SHP77 treated with DMSO at 0.1 percent for 48 hours (cell line): Measurements from ENCODE around the gene OR2T1.
"Not testable (repeated sequence)": the region's sequence is repeated elsewhere in the genome, so short reads cannot be mapped to it uniquely, and the experiment has no call there.

Source experiments
- DNase-seq: peaks from one replicate; lab custom pipeline; 2025; lab: John Stamatoyannopoulos, UW

OR2T1 gene

DNA sequence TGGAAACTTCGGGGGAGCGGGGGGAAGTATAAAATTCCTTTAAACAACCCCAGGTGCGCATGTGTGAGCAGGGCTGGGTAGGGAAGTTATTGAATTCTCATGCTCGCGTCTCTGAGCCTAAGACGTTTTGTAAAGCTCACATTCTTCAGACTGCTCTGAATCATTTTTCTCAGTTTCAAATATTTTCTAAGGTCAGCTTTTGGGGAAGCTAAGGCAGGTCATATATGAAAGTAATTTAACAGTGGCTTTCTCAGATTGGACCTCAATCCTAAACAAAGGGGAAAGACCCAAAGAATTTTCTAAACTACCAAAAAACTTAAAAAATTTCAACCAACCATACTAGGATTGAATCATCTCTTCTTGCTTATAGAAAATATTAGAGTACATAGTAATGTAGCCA, 32.1 kb downstream of the OR2T1 start:
- not testable (repeated sequence) for DNase-seq

DNA sequence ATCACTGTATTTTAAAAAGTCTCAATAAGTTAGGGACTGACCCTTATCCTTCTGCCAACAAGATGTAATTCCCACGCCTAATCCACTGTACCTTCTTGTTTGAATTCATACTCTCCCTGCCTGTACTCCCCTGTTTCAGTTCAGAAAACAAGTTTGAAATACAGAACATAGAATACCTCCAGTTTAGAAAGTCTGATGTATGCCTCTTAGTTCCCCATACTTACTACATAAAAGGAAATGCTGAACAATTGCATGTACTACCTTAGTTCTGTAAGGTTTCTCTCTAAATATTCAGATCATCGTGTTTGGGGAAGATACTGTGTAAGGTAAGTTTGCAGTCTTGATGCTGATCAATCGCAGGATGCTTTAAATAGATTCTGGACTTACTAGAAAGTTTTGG, 33.5 kb downstream of the OR2T1 start:
- not testable (repeated sequence) for DNase-seq

DNA sequence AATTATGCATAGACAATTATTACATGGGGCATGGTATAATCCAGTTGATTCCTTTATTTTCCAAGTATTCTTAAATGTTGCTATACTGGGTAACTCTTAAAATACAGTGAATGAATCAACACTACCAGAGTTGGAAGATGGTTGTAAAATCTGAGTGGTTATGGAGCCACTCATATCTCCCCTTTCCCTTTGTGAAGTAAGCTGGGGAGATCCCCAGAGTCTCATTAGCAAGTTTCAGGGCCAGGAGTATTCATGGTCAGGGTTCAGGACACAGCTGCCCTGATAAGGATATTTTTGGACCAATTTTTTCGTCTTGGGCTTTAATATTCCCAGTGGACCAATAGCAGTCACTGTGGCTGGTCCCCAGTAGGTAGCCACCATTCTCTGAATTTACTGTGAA, 35.8 kb downstream of the OR2T1 start:
- not testable (repeated sequence) for DNase-seq

DNA sequence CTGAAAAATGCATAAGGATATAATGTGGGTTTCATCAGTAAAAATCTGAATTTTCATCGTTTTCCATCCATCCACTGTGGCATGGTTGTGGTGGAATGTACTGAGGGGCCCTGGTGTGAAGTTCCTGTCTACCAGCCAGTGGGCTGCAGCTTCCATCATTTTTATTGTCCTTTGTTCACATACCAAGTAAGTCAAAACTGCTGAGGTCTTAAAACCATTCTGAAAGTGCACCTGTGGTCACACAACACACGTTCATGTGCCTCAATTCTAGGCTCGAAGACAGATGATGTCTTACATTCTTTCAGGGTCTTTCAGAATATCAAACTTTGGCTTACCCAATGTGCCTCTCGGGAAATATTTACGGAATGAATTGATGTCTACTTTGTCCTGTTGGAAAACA, 36.4 kb downstream of the OR2T1 start:
- not testable (repeated sequence) for DNase-seq

DNA sequence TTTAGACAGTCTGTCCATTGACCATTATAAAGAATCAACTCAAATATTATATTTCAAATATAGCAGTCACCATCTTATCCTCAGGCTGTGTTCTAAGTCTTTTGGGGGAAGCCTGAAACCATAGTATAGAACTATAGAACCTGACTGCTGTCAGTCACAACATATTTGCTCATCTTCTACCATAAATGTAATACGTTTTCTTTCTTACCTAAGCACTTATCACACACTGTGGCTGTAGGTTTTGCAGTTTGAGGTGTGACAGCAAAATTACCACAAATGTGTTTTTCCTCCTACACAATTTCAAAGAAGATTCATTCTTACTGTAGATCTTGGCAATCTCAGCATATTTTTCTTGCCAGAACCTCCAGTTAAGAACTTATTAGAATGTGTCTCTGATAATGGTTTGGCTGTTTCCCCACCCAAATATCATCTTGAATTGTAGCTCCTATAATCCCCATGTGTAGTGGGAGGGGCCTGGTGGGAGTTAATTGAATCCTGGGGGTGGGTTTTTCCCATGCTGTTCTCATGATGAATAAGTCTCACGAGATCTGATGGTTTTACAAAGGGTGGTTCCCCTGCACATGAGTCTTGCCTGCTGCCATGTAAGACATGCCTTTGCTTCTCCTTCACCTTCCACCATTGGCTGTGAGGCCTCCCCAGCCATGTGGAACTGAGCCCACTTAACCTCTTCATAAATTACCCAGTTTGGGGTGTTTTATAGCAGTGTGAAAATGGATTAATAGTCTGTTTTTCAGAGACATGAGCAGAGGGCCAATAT, 39.8 kb downstream of the OR2T1 start:
- not testable (repeated sequence) for DNase-seq

DNA sequence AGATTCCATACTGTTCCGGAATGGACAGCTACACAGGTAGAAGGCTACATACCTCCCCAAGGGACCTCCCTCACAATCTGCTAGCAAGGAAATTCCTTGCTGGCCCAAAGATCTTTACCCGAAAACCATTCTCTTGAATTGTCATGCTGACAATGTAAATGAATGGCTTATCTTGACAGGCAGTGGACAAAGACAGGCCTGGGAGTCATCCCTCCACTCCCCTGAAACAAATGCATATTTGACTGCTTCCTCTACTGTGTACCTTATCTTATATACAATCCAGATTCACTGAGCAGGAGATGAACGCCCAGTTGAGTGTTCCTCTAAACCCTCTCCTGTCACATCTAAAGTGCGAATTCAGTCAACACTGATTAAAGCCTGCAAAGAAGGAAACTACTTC, 41.8 kb downstream of the OR2T1 start:
- not testable (repeated sequence) for DNase-seq

DNA sequence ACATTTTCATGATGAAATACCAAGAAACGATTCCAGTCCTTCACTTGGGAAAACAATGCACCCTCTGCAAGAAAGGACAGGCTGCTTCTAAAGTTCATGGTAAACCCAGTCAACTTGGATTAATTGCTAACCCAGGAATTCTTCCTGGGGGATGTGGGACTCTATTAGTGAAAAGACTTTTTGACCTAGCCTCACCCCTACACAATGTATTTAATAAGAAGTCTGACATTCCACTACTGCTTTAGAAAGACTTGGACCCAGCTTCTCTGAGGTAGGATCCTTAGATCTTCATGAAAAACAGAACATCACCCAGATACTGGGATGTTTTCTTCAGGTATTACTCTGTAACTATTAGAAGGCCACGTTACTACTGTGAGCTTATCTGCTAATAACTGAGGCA, 42.6 kb downstream of the OR2T1 start, which contains the start of gene OR2T2:
Gene OR2T2 (plus strand): TSS at position 239 of the 400 bp plus-strand sequence. CDS start 7,161 bp downstream, outside the sequence.
- DNase-seq, result not testable (repeated sequence)

DNA sequence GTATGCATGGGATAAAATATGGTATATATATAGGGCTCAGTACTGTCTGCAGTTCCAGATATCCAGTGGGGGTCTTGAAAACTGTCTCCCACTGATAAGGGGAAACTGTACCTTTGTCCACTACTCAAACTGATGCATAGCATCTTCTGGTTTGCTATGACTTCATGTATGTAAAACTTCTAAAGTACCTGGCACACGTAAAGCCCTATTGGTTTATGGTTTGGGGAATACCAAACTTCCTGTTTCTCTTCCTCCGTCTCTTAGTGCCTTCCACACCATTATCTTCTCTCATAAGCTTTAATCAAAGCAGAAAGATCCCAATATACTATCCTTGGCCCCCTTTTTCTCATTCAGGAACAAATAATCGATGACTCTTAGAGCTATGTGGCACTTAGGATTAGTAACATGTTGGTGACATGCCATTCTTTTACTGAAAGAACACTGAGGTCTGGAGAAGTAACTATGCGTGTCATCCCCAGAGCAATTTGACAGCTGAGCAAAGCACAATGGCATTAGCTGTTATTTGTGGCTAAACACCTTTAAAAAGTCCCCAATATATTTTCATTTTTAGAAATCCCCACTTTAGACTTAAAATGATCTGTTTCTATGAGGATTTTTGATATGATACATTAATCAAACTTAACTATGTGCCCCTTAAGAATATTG, 45.7 kb downstream of the OR2T1 start:
- not testable (repeated sequence) for DNase-seq

DNA sequence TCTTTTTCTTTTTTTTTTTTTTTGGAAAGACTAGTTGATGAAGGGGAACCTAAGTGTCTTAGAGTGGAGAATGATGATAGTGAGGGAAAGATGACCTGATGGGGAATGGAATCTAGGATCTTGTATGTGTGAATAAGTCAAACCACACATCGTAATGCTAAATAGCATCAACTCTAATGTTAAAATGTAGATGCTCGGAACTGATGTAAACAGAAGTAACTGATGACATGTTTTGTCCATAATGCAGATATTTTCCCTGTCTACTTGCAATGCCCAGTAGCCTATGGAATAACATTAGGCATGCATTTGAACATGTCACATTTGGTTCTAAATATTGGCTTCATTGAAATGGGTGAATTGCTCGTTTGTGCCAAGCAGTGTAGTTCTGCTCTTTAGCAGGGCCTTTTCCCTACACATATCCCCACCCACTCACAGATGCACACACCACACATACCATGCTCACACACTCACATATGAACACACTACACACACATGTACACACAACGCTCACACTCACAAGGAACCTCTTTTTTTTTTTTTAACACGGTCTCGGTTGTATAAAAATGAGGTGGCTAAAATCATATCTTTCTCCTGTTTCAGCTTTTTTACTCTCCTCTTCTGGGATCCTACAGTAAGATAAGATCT, 47.1 kb downstream of the OR2T1 start:
- DNase-seq, result not testable (repeated sequence)

DNA sequence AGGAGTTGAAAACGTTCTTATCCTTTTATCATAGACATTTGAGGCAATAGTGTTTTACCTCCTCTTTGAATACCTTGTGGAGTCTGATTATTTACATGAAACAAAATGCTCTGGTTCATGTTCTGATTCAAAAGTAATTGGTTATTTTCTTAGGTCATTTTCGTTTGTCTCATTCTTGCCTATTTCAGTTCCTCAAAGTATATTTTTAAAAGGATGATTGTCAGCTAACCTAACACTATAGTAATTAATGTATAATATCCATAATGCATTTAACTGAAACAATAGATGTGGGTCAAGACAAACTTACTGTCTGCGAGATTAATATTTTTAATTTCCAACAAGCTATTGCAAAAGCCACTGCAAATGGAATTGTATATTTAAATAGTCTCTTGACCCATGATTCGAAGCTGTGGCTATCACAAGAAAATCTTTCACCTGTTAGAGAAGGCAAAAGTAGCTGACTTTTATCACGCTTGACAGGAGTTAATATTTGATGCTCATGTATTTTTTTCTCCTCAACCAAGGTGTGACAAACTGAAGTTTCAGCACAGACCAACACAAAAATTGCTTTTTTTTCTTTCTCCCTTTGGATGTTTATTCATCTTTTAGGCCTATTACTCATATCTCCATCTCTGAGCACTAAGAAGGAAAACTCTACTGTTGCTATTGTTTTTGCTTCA, 47.8 kb downstream of the OR2T1 start:
- not testable (repeated sequence) for DNase-seq

DNA sequence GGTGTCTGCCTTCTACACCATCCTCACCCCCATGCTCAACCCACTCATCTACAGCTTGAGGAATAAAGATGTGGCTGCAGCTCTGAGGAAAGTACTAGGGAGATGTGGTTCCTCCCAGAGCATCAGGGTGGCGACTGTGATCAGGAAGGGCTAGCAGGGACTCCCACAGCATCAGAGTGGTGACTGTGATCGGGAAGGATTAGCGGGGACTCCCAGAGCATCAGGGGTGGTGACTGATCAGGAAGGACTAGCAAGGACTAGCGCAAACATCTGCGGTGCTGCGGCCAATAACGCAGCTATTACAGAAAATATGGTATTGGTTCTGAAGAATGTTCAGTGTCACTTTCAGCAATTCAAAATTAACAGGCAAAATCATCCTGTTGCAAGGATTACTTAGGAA, 50.8 kb downstream of the OR2T1 start:
- not testable (repeated sequence) for DNase-seq

DNA sequence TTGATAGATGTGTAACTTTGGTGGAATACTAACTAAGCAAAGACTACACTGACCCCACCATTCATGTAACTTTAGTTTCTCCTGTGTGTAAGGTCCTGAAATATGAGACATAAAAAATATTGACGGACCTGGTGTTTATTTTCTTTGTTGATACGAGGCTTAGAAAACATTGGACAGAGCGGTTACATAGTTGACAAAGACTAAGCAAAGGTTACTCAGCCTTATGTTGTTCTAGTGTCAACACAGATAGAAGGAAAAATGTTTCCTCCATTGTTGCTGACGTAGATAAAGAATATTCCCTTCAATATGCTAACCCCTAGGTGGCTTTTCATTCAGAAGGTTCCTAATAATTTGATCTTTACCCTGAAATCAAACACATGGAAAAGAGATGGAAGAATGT, 52.2 kb downstream of the OR2T1 start:
- not testable (repeated sequence) for DNase-seq

DNA sequence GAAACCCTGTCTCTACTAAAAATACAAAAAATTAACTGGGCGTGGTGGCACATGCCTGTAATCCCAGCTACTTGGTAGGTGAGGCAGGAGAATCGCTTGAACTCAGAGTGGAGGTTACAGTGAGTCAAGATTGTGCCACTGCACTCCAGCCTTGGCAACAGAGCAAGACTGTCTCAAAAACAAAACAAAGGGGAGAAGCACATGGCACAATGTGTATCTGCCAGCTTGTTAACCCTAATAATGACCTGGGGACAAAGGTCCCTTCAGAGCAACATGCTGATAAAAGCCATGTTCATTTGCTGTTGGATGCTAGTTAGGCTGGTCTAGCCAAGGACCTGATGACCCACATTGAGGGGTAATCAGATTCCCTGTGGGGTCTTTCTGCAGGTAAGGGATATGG, 53.8 kb downstream of the OR2T1 start:
- not testable (repeated sequence) for DNase-seq
